ENCODE results near the gene TBXT. TPM values are rescaled to one million over a fixed set of nuclear protein-coding genes. Genes with fewer than 3 reads are reported as not detected.
"Not testable (repeated sequence)": the region's sequence is repeated elsewhere in the genome, so short reads cannot be mapped to it uniquely, and the experiment has no call there.

Gene TBXT
- total RNA-seq, 1 experiment from 2014 or later: 11.3 TPM

GRCh38 chr6:166152660-166153059 is 15.0 kb downstream of the TBXT start:
- Histone ChIP-seq H2AFZ (ENCODE audit: low read length) (no peak overlapping the region), H3K4me1 (ENCODE audit: low read length) (peaks cover 9% of the 10 kb centered on the region)
- no peak for DNase-seq

GRCh38 chr6:166151798-166152197 is 15.9 kb downstream of the TBXT start:
- Histone ChIP-seq H3K36me3 (ENCODE audit: insufficient read depth, low read length) (no peaks in the 10 kb centered on the region), H2AFZ (ENCODE audit: low read length) (no peak overlapping the region), H3K79me2 (ENCODE audit: low read length) (no peaks in the 10 kb centered on the region), H3K9ac (ENCODE audit: low read length) (no peak overlapping the region), H3K27me3 (ENCODE audit: low read length) (no peaks in the 10 kb centered on the region), H3K4me3 (ENCODE audit: low read length) (no peak overlapping the region), H4K20me1 (ENCODE audit: insufficient read depth, low read depth, low read length) (no peaks in the 10 kb centered on the region), H3K9me3 (ENCODE audit: low read length) (no peaks in the 10 kb centered on the region), H3K27ac (ENCODE audit: low read length) (no peak overlapping the region), H3K9me2 (replicated peaks; ENCODE audit: insufficient read depth, low read length) (no peaks in the 10 kb centered on the region), H3K4me2 (ENCODE audit: low read depth, low read length, poor library complexity, severe bottlenecking) (no peak overlapping the region), H3K4me1 (ENCODE audit: low read length) (peaks cover under 1% of the 10 kb centered on the region)
- no peak for DNase-seq

More at GRCh38 chr6:166152660-166153059, 15.0 kb downstream of the TBXT start:
- H3K36me3 ChIP-seq (ENCODE audit: insufficient read depth, low read length): no peaks in the 10 kb centered on the region
- H4K20me1 ChIP-seq (ENCODE audit: insufficient read depth, low read depth, low read length): no peaks in the 10 kb centered on the region
- no peaks in the 10 kb centered on the region for H3K27me3 ChIP-seq (ENCODE audit: low read length)
- no peak overlapping the region for H3K4me2 ChIP-seq (ENCODE audit: low read depth, low read length, poor library complexity, severe bottlenecking)
- no peaks in the 10 kb centered on the region for H3K9me3 ChIP-seq (ENCODE audit: low read length)
- no peak overlapping the region for H3K9ac ChIP-seq (ENCODE audit: low read length)
- H3K79me2 ChIP-seq (ENCODE audit: low read length): no peaks in the 10 kb centered on the region
- no peak overlapping the region for H3K4me3 ChIP-seq (ENCODE audit: low read length)
- no peak overlapping the region for H3K27ac ChIP-seq (ENCODE audit: low read length)
- no peaks in the 10 kb centered on the region for H3K9me2 ChIP-seq (replicated peaks; ENCODE audit: insufficient read depth, low read length)

- Histone ChIP-seq H3K27ac (ENCODE audit: low read length) (no peak overlapping the region), H3K27me3 (ENCODE audit: low read length) (no peaks in the 10 kb centered on the region), H3K9me2 (replicated peaks; ENCODE audit: insufficient read depth, low read length) (no peaks in the 10 kb centered on the region), H3K9ac (ENCODE audit: low read length) (no peak overlapping the region), H4K20me1 (ENCODE audit: insufficient read depth, low read depth, low read length) (no peaks in the 10 kb centered on the region), H3K4me3 (ENCODE audit: low read length) (no peak overlapping the region), H3K9me3 (ENCODE audit: low read length) (no peaks in the 10 kb centered on the region), H3K36me3 (ENCODE audit: insufficient read depth, low read length) (no peaks in the 10 kb centered on the region), H3K79me2 (ENCODE audit: low read length) (no peaks in the 10 kb centered on the region), H3K4me2 (ENCODE audit: low read depth, low read length, poor library complexity, severe bottlenecking) (no peak overlapping the region), H3K4me1 (ENCODE audit: low read length) (no peaks in the 10 kb centered on the region), H2AFZ (ENCODE audit: low read length) (no peak overlapping the region)
- no peak for DNase-seq
These were observed 21.9 kb downstream of the TBXT start for GRCh38 chr6:166145751-166146150.

GRCh38 chr6:166143011-166143410 is 24.6 kb downstream of the TBXT start:
- Histone ChIP-seq H3K9me2 (replicated peaks; ENCODE audit: insufficient read depth, low read length) (no peaks in the 10 kb centered on the region), H3K4me2 (ENCODE audit: low read depth, low read length, poor library complexity, severe bottlenecking) (no peak overlapping the region)

GRCh38 chr6:166127624-166128472 is 39.8 kb downstream of the TBXT start:
- Histone ChIP-seq H3K4me1 (ENCODE audit: low read length) (no peaks in the 10 kb centered on the region), H4K20me1 (ENCODE audit: insufficient read depth, low read depth, low read length) (no peaks in the 10 kb centered on the region), H3K27me3 (ENCODE audit: low read length) (no peaks in the 10 kb centered on the region), H2AFZ (ENCODE audit: low read length) (no peak overlapping the region), H3K79me2 (ENCODE audit: low read length) (no peaks in the 10 kb centered on the region), H3K9me3 (ENCODE audit: low read length) (no peaks in the 10 kb centered on the region), H3K27ac (ENCODE audit: low read length) (no peak overlapping the region), H3K36me3 (ENCODE audit: insufficient read depth, low read length) (no peaks in the 10 kb centered on the region), H3K9ac (ENCODE audit: low read length) (no peak overlapping the region), H3K9me2 (replicated peaks; ENCODE audit: insufficient read depth, low read length) (no peaks in the 10 kb centered on the region), H3K4me2 (ENCODE audit: low read depth, low read length, poor library complexity, severe bottlenecking) (no peak overlapping the region), H3K4me3 (ENCODE audit: low read length) (no peak overlapping the region)
- DNase-seq: no peak

More at GRCh38 chr6:166143011-166143410, 24.6 kb downstream of the TBXT start:
- no peak overlapping the region for H3K27ac ChIP-seq (ENCODE audit: low read length)
- no peaks in the 10 kb centered on the region for H3K27me3 ChIP-seq (ENCODE audit: low read length)
- DNase-seq: no peak
- H4K20me1 ChIP-seq (ENCODE audit: insufficient read depth, low read depth, low read length): no peaks in the 10 kb centered on the region
- H3K4me3 ChIP-seq (ENCODE audit: low read length): no peak overlapping the region
- no peaks in the 10 kb centered on the region for H3K36me3 ChIP-seq (ENCODE audit: insufficient read depth, low read length)
- no peaks in the 10 kb centered on the region for H3K79me2 ChIP-seq (ENCODE audit: low read length)
- no peaks in the 10 kb centered on the region for H3K4me1 ChIP-seq (ENCODE audit: low read length)
- no peak overlapping the region for H2AFZ ChIP-seq (ENCODE audit: low read length)
- no peak overlapping the region for H3K9ac ChIP-seq (ENCODE audit: low read length)
- no peaks in the 10 kb centered on the region for H3K9me3 ChIP-seq (ENCODE audit: low read length)

GRCh38 chr6:166123115-166123514 is 44.5 kb downstream of the TBXT start:
- not testable (repeated sequence) for H3K4me2 ChIP-seq (ENCODE audit: low read depth, low read length, poor library complexity, severe bottlenecking); H3K9me2 ChIP-seq (replicated peaks; ENCODE audit: insufficient read depth, low read length); H3K27me3 ChIP-seq (ENCODE audit: low read length); H3K4me1 ChIP-seq (ENCODE audit: low read length); H3K36me3 ChIP-seq (ENCODE audit: insufficient read depth, low read length); DNase-seq; H3K79me2 ChIP-seq (ENCODE audit: low read length); H3K27ac ChIP-seq (ENCODE audit: low read length); H2AFZ ChIP-seq (ENCODE audit: low read length); H4K20me1 ChIP-seq (ENCODE audit: insufficient read depth, low read depth, low read length); H3K4me3 ChIP-seq (ENCODE audit: low read length); H3K9ac ChIP-seq (ENCODE audit: low read length); H3K9me3 ChIP-seq (ENCODE audit: low read length)

- Histone ChIP-seq H3K27ac (ENCODE audit: low read length) (no peak overlapping the region), H3K36me3 (ENCODE audit: insufficient read depth, low read length) (no peaks in the 10 kb centered on the region), H3K9me3 (ENCODE audit: low read length) (no peaks in the 10 kb centered on the region), H2AFZ (ENCODE audit: low read length) (no peak overlapping the region), H3K9me2 (replicated peaks; ENCODE audit: insufficient read depth, low read length) (no peaks in the 10 kb centered on the region), H3K4me2 (ENCODE audit: low read depth, low read length, poor library complexity, severe bottlenecking) (no peak overlapping the region), H4K20me1 (ENCODE audit: insufficient read depth, low read depth, low read length) (no peaks in the 10 kb centered on the region), H3K27me3 (ENCODE audit: low read length) (no peaks in the 10 kb centered on the region), H3K9ac (ENCODE audit: low read length) (no peak overlapping the region), H3K4me1 (ENCODE audit: low read length) (no peaks in the 10 kb centered on the region), H3K4me3 (ENCODE audit: low read length) (no peak overlapping the region), H3K79me2 (ENCODE audit: low read length) (no peaks in the 10 kb centered on the region)
- no peak for DNase-seq
These were observed 45.9 kb downstream of the TBXT start for GRCh38 chr6:166121726-166122125.

GRCh38 chr6:166119116-166119911 is 48.3 kb downstream of the TBXT start:
- Histone ChIP-seq H3K4me3 (ENCODE audit: low read length) (no peak overlapping the region), H2AFZ (ENCODE audit: low read length) (no peak overlapping the region), H3K27me3 (ENCODE audit: low read length) (0 out of 2 replicates have a peak, but pooled peaks cover 3% of the 10 kb centered on the region), H3K79me2 (ENCODE audit: low read length) (no peaks in the 10 kb centered on the region), H3K9ac (ENCODE audit: low read length) (no peak overlapping the region), H3K9me2 (replicated peaks; ENCODE audit: insufficient read depth, low read length) (no peaks in the 10 kb centered on the region), H3K4me1 (ENCODE audit: low read length) (no peaks in the 10 kb centered on the region), H3K9me3 (ENCODE audit: low read length) (no peaks in the 10 kb centered on the region), H3K4me2 (ENCODE audit: low read depth, low read length, poor library complexity, severe bottlenecking) (no peak overlapping the region), H4K20me1 (ENCODE audit: insufficient read depth, low read depth, low read length) (no peaks in the 10 kb centered on the region), H3K36me3 (ENCODE audit: insufficient read depth, low read length) (no peaks in the 10 kb centered on the region), H3K27ac (ENCODE audit: low read length) (no peak overlapping the region)
- DNase-seq: no peak

Measured in Karpas-422 (cell line).